Measurements from ENCODE around the gene LRRC37A3.
A peak's percentile ranks its signal among the peaks of the same experiment; 100 is the strongest.

Gene LRRC37A3

DNA sequence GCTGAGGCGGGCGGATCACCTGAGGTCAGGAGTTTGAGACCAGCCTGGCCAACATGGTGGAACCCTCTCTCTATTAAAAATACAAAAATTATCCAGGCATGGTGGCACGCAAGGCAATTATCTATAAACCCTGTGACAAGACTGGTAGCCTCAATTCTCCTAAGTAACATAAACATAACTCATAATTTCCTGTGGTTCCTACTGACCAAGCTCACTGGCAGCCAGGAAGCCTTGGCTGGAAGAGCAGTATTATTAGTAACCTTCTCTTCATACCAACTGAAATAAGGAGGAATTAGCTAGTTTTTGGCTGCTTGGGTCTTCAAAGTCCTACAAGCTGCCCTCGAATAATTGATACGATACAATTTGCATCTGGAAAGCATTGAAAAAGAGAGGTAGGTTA is 31.6 kb upstream of the LRRC37A3 start:
- H3K4me3 ChIP-seq (ENCODE audit: low read depth, low read length): no peak overlapping the region
- TF ChIP-seq MYC (IDR thresholded peaks at IDR 0.05; ENCODE audit: low read depth, low read length) (no peak), POLR2A (IDR thresholded peaks at IDR 0.05; ENCODE audit: extremely low read depth, insufficient read length) (no peak)
- TF ChIP-seq, protein P1, sequence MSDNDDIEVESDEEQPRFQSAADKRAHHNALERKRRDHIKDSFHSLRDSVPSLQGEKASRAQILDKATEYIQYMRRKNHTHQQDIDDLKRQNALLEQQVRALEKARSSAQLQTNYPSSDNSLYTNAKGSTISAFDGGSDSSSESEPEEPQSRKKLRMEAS (IDR thresholded peaks at IDR 0.05; ENCODE audit: low read depth, low read length): no peak
- TF ChIP-seq, protein P2, sequence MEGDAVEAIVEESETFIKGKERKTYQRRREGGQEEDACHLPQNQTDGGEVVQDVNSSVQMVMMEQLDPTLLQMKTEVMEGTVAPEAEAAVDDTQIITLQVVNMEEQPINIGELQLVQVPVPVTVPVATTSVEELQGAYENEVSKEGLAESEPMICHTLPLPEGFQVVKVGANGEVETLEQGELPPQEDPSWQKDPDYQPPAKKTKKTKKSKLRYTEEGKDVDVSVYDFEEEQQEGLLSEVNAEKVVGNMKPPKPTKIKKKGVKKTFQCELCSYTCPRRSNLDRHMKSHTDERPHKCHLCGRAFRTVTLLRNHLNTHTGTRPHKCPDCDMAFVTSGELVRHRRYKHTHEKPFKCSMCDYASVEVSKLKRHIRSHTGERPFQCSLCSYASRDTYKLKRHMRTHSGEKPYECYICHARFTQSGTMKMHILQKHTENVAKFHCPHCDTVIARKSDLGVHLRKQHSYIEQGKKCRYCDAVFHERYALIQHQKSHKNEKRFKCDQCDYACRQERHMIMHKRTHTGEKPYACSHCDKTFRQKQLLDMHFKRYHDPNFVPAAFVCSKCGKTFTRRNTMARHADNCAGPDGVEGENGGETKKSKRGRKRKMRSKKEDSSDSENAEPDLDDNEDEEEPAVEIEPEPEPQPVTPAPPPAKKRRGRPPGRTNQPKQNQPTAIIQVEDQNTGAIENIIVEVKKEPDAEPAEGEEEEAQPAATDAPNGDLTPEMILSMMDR (IDR thresholded peaks at IDR 0.05; ENCODE audit: low read depth, low read length): no peak
- no peak for DNase-seq (ENCODE audit: low read depth)

DNA sequence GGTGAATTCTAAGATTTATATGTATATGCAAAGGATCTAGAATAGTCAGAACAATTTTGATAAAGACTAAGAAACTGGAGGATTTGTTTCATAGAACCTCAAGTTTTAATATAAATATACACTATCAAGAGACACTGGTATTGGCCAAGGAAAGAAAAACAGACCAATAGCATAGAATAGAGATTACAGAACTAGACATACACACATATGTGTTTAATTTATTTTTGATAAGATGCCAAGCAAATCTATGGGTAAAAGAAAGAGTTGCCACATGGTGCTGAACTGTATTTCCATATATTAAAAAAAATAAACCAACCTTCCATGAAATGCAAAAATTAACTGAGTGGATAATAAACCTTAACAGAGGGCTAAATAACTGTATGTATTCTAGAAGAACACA is 27.9 kb upstream of the LRRC37A3 start:
- H3K4me3 ChIP-seq (ENCODE audit: low read depth, low read length): no peak overlapping the region
- TF ChIP-seq, protein P1 (IDR thresholded peaks at IDR 0.05; ENCODE audit: low read depth, low read length): no peak
- TF ChIP-seq, protein P2 (IDR thresholded peaks at IDR 0.05; ENCODE audit: low read depth, low read length): no peak
- no peak for DNase-seq (ENCODE audit: low read depth)

DNA sequence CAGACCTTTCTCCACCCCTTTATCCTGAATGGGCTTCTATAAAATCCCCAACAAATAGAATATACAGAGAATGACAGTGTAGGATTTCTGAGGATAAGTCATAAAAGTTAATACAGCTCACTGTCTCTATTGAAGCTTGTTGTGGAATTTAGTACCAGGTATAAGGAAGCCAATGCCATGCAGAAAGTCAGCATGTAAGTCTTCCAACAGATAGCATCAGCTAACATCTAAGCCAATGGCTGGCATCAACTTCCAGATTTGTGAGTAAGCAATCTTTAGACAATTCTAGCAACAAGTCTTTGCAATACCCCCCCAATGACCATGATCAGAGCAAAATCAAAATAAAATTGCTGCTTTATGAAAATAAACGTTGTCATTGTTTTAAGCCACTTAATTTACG is 22.5 kb upstream of the LRRC37A3 start:
- TF ChIP-seq, protein P2 (IDR thresholded peaks at IDR 0.05; ENCODE audit: low read depth, low read length): no peak
- DNase-seq (ENCODE audit: low read depth): no peak
- H3K4me3 ChIP-seq (ENCODE audit: low read depth, low read length): no peak overlapping the region

DNA sequence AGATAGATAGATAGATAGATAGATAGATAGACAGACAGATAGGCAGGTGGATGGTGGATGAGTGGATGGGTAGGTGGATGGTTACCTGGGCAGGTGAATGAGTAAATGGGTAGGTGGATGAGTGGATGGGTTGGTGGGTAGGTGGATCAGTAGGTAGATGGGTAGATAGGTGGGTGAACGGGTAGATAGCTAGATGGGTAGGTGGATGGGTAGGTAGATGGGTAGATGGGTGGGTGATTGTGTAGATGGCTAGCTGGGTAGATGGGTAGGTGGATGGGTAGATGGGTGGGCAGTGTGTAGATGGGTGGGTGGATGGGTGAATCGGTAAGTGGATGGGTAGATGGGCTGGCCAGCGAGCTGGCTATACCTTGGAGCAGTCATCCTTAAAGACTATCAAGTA is 21.8 kb upstream of the LRRC37A3 start:
- no peak overlapping the region for H3K4me3 ChIP-seq (ENCODE audit: low read depth, low read length)
- DNase-seq (ENCODE audit: low read depth): no peak
- TF ChIP-seq MYC (IDR thresholded peaks at IDR 0.05; ENCODE audit: low read depth, low read length) (no peak), POLR2A (IDR thresholded peaks at IDR 0.05; ENCODE audit: extremely low read depth, insufficient read length) (no peak)
- TF ChIP-seq, protein P1 (IDR thresholded peaks at IDR 0.05; ENCODE audit: low read depth, low read length): no peak
- TF ChIP-seq, protein P2 (IDR thresholded peaks at IDR 0.05; ENCODE audit: low read depth, low read length): no peak

DNA sequence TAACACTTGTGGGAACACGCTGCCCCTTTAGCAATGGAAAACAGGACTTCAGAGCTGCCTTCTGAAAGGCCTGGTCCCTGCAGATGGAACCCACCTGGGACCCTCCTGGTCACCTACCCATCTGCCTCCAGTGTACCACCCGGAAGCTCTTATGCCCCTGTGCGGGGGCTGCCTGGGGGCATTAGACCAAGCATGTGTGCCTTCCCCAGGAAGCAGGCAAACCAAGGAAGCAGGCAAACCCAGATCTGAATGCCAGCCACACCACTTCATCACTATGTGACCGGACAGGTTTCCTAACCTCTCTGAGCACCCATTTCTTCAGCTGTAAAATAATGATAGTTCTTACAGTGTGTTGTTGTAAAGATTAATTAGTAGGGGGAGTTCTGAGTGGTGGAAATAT is 20.8 kb upstream of the LRRC37A3 start:
- no peak for TF ChIP-seq MYC (IDR thresholded peaks at IDR 0.05; ENCODE audit: low read depth, low read length)
- TF ChIP-seq, protein P2 (IDR thresholded peaks at IDR 0.05; ENCODE audit: low read depth, low read length): no peak
- no peak for TF ChIP-seq POLR2A (IDR thresholded peaks at IDR 0.05; ENCODE audit: extremely low read depth, insufficient read length)
- TF ChIP-seq, protein P1 (IDR thresholded peaks at IDR 0.05; ENCODE audit: low read depth, low read length): no peak
- DNase-seq (ENCODE audit: low read depth): no peak
- H3K4me3 ChIP-seq (ENCODE audit: low read depth, low read length): no peak overlapping the region

DNA sequence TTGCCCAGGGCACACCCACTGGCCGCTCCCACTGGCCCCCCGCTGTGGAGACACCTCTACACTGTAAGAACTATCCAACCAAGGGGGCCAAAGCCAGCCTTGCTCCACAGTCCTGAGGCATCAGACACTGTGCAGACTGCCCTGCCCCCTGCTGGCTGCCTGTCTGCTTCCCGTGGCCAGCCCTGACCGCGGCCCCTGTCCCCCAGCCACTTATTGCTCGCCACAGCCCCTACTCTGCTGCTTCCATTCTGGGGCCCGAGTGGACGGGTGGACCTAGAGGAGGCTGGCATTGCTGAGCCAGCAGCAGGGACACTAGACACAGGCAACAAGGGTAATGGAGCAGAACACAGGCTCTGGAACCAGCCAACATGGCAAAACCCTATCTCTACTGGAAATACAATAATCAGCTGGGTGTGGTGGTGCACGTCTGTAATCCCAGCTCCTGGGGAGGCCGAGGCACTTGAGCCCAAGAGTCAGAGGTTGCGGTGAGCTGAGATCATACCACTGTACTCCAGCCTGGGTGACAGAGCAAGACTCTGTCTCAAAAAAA is 19.7 kb upstream of the LRRC37A3 start:
- DNase-seq (ENCODE audit: low read depth): peak; percentile 64
- H3K4me3 ChIP-seq (ENCODE audit: low read depth, low read length): no peak overlapping the region
- TF ChIP-seq POLR2A (IDR thresholded peaks at IDR 0.05; ENCODE audit: extremely low read depth, insufficient read length): no peak
- TF ChIP-seq, protein P2 (IDR thresholded peaks at IDR 0.05; ENCODE audit: low read depth, low read length): peak; percentile 70
